ENCODE results near the gene GNA12. TPM values are rescaled to one million over a fixed set of nuclear protein-coding genes. Genes with fewer than 3 reads are reported as not detected.

GNA12 gene
- total and polyA plus RNA-seq, 9 of the 15 experiments (the other 6 are each of a cell fraction or from before 2014, with no cell fraction given) = 0.65 to 32.7 (median 9.6) TPM

- DNase-seq (ENCODE audit: extremely low read depth in 1 of 4, low spot score in 3 of 4) (no peak), ATAC-seq (no peak), FAIRE-seq (no peak)
- H3K4me2 ChIP-seq (ENCODE audit: insufficient read depth, low read length) = no peak overlapping the region
- no peaks in the 10 kb centered on the region for H3K27me3 ChIP-seq (ENCODE audit: control insufficient read depth in 2 of 2, insufficient read depth in 2 of 2, low read length in 2 of 2)
- in situ Hi-C loops (cut with MboI) (no loop called here), intact Hi-C loops (cut with micrococcal nuclease) (no loop called here)
- H2AFZ ChIP-seq (ENCODE audit: low read depth, low read length) = no peak overlapping the region
- BruUV-seq (replicated peaks) = no TSS peak
- H3K9ac ChIP-seq (ENCODE audit: insufficient read depth in 1 of 2, low read depth in 2 of 2, low read length in 2 of 2) = no peak overlapping the region
- WGBS (ENCODE audit: insufficient coverage, low coverage, missing lambda C conversion rate) = 60% methylated on average over 2 of the region's 2 CpGs
- H3K9me1 ChIP-seq (ENCODE audit: control insufficient read depth, insufficient read depth, low read length) = no peaks in the 10 kb centered on the region
- no peaks in the 10 kb centered on the region for H3K4me1 ChIP-seq (replicated peaks in 1 of 2; ENCODE audit: control insufficient read depth in 2 of 2, insufficient read depth in 2 of 2, low read length in 2 of 2)
- CTCF ChIA-PET (ENCODE audit: low intra/inter-chr PET ratio) = no interaction called here
- H3K4me3 ChIP-seq = no peak overlapping the region
- peaks cover 2% of the 10 kb centered on the region; the same call in 1 of the 3 replicates for H3K36me3 ChIP-seq (ENCODE audit: control insufficient read depth, insufficient read depth, low read length)
- no peaks in the 10 kb centered on the region for H3K9me3 ChIP-seq (replicated peaks; ENCODE audit: control insufficient read depth, insufficient read depth, low read depth, low read length)
- no peaks in the 10 kb centered on the region for H4K20me1 ChIP-seq (replicated peaks; ENCODE audit: control insufficient read depth, insufficient read depth, low read length)
- no peak overlapping the region for H3K27ac ChIP-seq (ENCODE audit: extremely low read depth, low read depth, low read length)
- H3K79me2 ChIP-seq (ENCODE audit: control insufficient read depth, insufficient read depth, low read length) = no peaks in the 10 kb centered on the region
- no peak for TF ChIP-seq BRCA1 (IDR thresholded peaks at IDR 0.05)
- no peak for TF ChIP-seq BRCA1 (CRISPR knock-in tag; IDR thresholded peaks at IDR 0.05)
- TF ChIP-seq ZNF655 (CRISPR knock-in tag; IDR thresholded peaks at IDR 0.05) = no peak
- no peak for TF ChIP-seq OTX1 (CRISPR knock-in tag; IDR thresholded peaks at IDR 0.05)
- TF ChIP-seq MXI1 (IDR thresholded peaks at IDR 0.05; ENCODE audit: low read depth, low read length) = no peak
- no peak for TF ChIP-seq ZNF316 (IDR thresholded peaks at IDR 0.05)
- no peak for TF ChIP-seq ZNF766 (CRISPR knock-in tag; conservative IDR thresholded peaks at IDR 0.05)
- TF ChIP-seq MAX (CRISPR knock-in tag; IDR thresholded peaks at IDR 0.05) = no peak
- TF ChIP-seq POLR2H (tag; IDR thresholded peaks at IDR 0.05; ENCODE audit: low read depth) = no peak
- TF ChIP-seq SMAD1 (IDR thresholded peaks at IDR 0.05; ENCODE audit: low read depth, low read length, partially characterized antibody) = no peak
- TF ChIP-seq PML (IDR thresholded peaks at IDR 0.05; ENCODE audit: low read length) = no peak
- no peak for TF ChIP-seq XRCC5 (IDR thresholded peaks at IDR 0.05; ENCODE audit: low read depth, low read length)
- no peak for TF ChIP-seq CHD4 (IDR thresholded peaks at IDR 0.05; ENCODE audit: insufficient read depth, insufficient replicate concordance, low read depth, low read length, poor library complexity, severe bottlenecking)
- POLR2A ChIA-PET = interaction anchor here (1.1 to 1.4 kb wide), 2 partner anchors 10 to 26 kb away, joined by 3 read pairs; no protein-coding TSS in a partner anchor
Measured at GRCh38 chr7:2782121-2782520, 62.0 kb downstream of the GNA12 start.

All from K562 (cell line).